ENCODE measurements around the gene XK. TPM values are rescaled to one million over a fixed set of nuclear protein-coding genes. Genes with fewer than 3 reads are reported as not detected.
A peak's percentile ranks its signal among the peaks of the same experiment; 100 is the strongest.

The XK gene
- total and polyA plus RNA-seq, 9 of the 15 experiments (the other 6 are each of a cell fraction or from before 2014, with no cell fraction given) = 4.0 to 21.6 (median 11.6) TPM

GRCh38 chrX:37678574-37678973 is 7.0 kb upstream of the XK start (continued):
- TF ChIP-seq CHD7 (IDR thresholded peaks at IDR 0.05; ENCODE audit: low read depth, low read length) (no peak), FOXA3 (CRISPR knock-in tag; conservative IDR thresholded peaks at IDR 0.05 in 1 of 2, IDR thresholded peaks at IDR 0.05 in 1 of 2) (0 out of 4 replicates have a peak, but pooled peaks of 1 of the 2 experiments have one; percentile 41), ERF (CRISPR knock-in tag; IDR thresholded peaks at IDR 0.05) (no peak), PHF20 (IDR thresholded peaks at IDR 0.05; ENCODE audit: partially characterized antibody) (no peak), KAT7 (CRISPR knock-in tag; IDR thresholded peaks at IDR 0.05; ENCODE audit: borderline replicate concordance) (no peak), PRPF4 (IDR thresholded peaks at IDR 0.05; ENCODE audit: insufficient read depth, low read depth, low read length, poor library complexity, severe bottlenecking) (no peak)

Data from K562 (cell line).